ENCODE results near the gene AFF2. TPM values are rescaled to one million over a fixed set of nuclear protein-coding genes. Genes with fewer than 3 reads are reported as not detected.

AFF2 gene
- polyA plus RNA-seq, 1 of the 3 experiments (the other 2 are of a cell fraction), result not detected

- Histone ChIP-seq H3K27ac (ENCODE audit: low read depth in 2 of 2, low read length in 1 of 2) (no peak overlapping the region), H3K4me3 (ENCODE audit: low read depth in 2 of 2, low read length in 1 of 2) (no peak overlapping the region), H3K36me3 (replicated peaks in 1 of 2; ENCODE audit: control insufficient read depth in 1 of 2, insufficient read depth in 2 of 2, low read length in 1 of 2) (no peaks in the 10 kb centered on the region), H3K4me2 (no peak overlapping the region), H3K9ac (no peak overlapping the region), H4K20me1 (ENCODE audit: insufficient read depth) (no peaks in the 10 kb centered on the region), H3F3A (replicated peaks; ENCODE audit: insufficient read depth) (no peaks in the 10 kb centered on the region), H3K27me3 (ENCODE audit: insufficient read depth) (no peaks in the 10 kb centered on the region), H3K9me2 (no peaks in the 10 kb centered on the region), H3K4me1 (ENCODE audit: control insufficient read depth in 1 of 2, insufficient read depth in 2 of 2, low read depth in 1 of 2, low read length in 1 of 2) (no peaks in the 10 kb centered on the region), H3K9me3 (no peaks in the 10 kb centered on the region), H3K79me2 (ENCODE audit: insufficient read depth) (no peaks in the 10 kb centered on the region), H2AFZ (ENCODE audit: low read depth) (no peak overlapping the region)
- DNase-seq, result no peak
- POLR2A ChIA-PET, result no interaction called here
- TF ChIP-seq TEAD4 (IDR thresholded peaks at IDR 0.05; ENCODE audit: borderline replicate concordance, insufficient read depth), result no peak
- no peak for TF ChIP-seq CTCF (IDR thresholded peaks at IDR 0.05)
- no peak for TF ChIP-seq EZH2phosphoT487 (IDR thresholded peaks at IDR 0.05; ENCODE audit: borderline replicate concordance, low read depth)
- no peak for TF ChIP-seq YY1 (IDR thresholded peaks at IDR 0.05; ENCODE audit: low read depth)
- TF ChIP-seq TAF1 (IDR thresholded peaks at IDR 0.05; ENCODE audit: borderline replicate concordance, low read depth, low read length), result no peak
- TF ChIP-seq CHD2 (IDR thresholded peaks at IDR 0.05; ENCODE audit: low read length, partially characterized antibody), result no peak
- no peak for TF ChIP-seq GABPA (IDR thresholded peaks at IDR 0.05; ENCODE audit: low read depth)
- TF ChIP-seq FOXM1 (IDR thresholded peaks at IDR 0.05; ENCODE audit: low read depth), result no peak
- TF ChIP-seq FOSL2 (IDR thresholded peaks at IDR 0.05; ENCODE audit: borderline replicate concordance, low read depth), result no peak
- TF ChIP-seq ELF1 (IDR thresholded peaks at IDR 0.05), result no peak
- CTCF ChIA-PET, result no interaction called here
Measured at GRCh38 chrX:148893395-148893794, 393.0 kb downstream of the AFF2 start.

GRCh38 chrX:148902581-148902980 is 402.2 kb downstream of the AFF2 start:
- TF ChIP-seq RCOR1 (IDR thresholded peaks at IDR 0.05; ENCODE audit: low read length), result no peak
- TF ChIP-seq POLR2AphosphoS5 (IDR thresholded peaks at IDR 0.05; ENCODE audit: low read depth, low read length), result no peak
- no peak for TF ChIP-seq EP300 (IDR thresholded peaks at IDR 0.05; ENCODE audit: borderline replicate concordance in 1 of 2, low read depth in 1 of 2, low read length in 1 of 2)
- no peak for TF ChIP-seq RXRA (IDR thresholded peaks at IDR 0.05; ENCODE audit: borderline replicate concordance, low read depth)
- no peak for TF ChIP-seq ZBTB33 (IDR thresholded peaks at IDR 0.05; ENCODE audit: borderline replicate concordance, low read depth)
- TF ChIP-seq JUND (IDR thresholded peaks at IDR 0.05), result no peak
- no peak for TF ChIP-seq GATA2 (CRISPR knock-in tag; IDR thresholded peaks at IDR 0.05)
- TF ChIP-seq SIN3A (IDR thresholded peaks at IDR 0.05; ENCODE audit: borderline replicate concordance, low read depth, low read length), result no peak
- no peak for TF ChIP-seq ELF1 (IDR thresholded peaks at IDR 0.05)
- Histone ChIP-seq H3K27ac (ENCODE audit: low read depth in 2 of 2, low read length in 1 of 2) (no peak overlapping the region), H3K4me1 (ENCODE audit: control insufficient read depth in 1 of 2, insufficient read depth in 2 of 2, low read depth in 1 of 2, low read length in 1 of 2) (no peaks in the 10 kb centered on the region), H3F3A (replicated peaks; ENCODE audit: insufficient read depth) (no peaks in the 10 kb centered on the region), H3K9ac (no peak overlapping the region), H3K36me3 (replicated peaks in 1 of 2; ENCODE audit: control insufficient read depth in 1 of 2, insufficient read depth in 2 of 2, low read length in 1 of 2) (no peaks in the 10 kb centered on the region), H2AFZ (ENCODE audit: low read depth) (no peak overlapping the region), H3K27me3 (ENCODE audit: insufficient read depth) (no peaks in the 10 kb centered on the region), H4K20me1 (ENCODE audit: insufficient read depth) (no peaks in the 10 kb centered on the region), H3K79me2 (ENCODE audit: insufficient read depth) (no peaks in the 10 kb centered on the region), H3K4me3 (ENCODE audit: low read depth in 2 of 2, low read length in 1 of 2) (no peak overlapping the region), H3K9me3 (no peaks in the 10 kb centered on the region), H3K4me2 (no peak overlapping the region), H3K9me2 (no peaks in the 10 kb centered on the region)
- POLR2A ChIA-PET, result no interaction called here
- CTCF ChIA-PET, result no interaction called here
- DNase-seq, result no peak

Measured in SK-N-SH (cell line).